ENCODE results near the gene LMAN2.

LMAN2 gene

GRCh38 chr5:177303925-177304391, 47.5 kb downstream of the LMAN2 start:
- peak; percentile 24 for DNase-seq

DNA sequence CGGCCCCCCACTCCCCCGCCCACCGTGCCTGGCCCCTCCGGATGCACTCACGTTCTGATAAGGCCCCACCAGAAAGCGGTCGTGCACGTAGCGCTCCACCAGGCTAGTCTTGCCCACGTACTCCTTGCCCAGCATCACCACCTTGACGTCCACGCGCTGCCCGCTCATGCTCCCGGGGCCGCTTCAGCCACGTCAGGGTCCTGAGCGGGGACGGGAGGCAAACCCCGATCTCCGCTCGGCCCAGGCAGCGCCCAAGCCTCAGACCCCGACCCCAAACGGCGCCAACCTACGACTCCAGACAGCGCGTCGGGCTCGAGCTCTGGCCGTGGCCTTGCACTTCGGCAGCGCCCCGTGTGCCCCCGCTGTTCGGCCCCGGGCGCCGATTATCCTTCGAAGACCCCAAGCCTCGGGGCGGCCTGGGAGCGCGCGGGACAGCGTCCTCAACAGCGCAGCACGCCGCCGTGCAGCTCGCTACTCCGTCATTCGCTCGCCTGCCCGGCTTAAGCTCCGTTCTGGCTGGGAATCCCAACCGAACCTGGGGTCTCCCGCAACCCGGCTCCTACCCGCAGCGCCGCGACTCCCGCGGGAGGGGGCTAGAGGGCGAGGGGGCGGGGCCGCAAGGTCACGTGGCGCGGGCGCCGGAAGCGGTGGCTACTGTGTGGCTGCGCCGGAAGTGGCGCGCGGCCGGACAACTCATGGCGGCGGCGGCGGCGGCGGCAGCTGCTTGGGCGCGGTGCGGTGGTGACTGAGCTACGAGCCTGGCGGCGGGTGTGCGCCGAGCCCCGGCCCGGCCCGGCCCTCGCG, 48.1 kb downstream of the LMAN2 start, which contains the start of the genes PRELID1 and RAB24:
Gene PRELID1 (plus strand): TSS at position 679 of the 804 bp plus-strand sequence. CDS start 187 bp downstream, outside the sequence.
Gene RAB24 (minus strand): TSS at position 599 of the 804 bp plus-strand sequence. CDS start 431 bp downstream, at position 168.
- DNase-seq, result peak; percentile 92

DNA sequence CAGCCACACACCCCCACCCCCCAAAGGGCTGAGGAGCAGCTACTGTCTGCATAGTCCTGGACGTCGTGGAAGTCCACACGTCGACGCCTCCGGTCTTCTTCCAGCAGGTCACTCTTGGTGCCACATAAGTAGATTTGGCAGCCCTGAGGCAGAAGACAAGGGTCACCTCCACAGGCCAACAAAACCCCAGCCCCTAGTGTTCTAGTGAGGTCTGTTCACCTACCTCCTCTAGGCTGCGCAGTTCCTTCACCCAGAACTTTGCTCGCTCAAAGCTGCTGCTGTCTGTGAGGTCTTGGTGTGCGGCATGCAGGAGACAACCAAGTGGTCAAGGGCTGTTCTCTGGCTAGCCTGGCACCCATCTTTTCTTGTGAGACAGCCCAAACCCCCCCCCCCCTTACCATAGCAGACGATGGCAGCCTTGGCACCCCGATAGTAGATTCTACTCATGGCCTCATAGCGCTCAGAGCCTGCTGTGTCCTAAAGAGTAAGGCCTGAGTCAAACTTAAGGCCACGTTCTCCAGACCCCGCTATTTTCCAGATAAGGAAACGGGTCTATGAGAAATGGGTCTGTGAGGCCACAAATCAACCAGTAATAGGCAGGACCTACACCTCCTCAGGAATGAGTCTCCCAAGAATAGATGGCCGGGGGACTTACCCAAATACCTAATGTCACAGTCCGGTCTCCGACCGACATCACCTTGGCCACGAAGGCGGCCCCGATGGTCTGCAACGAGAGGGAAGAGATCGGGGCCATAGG, 48.9 kb downstream of the LMAN2 start:
- no peak for DNase-seq

- peak; percentile 39 for DNase-seq
These were observed 49.8 kb downstream of the LMAN2 start for GRCh38 chr5:177301503-177302165.

GRCh38 chr5:177300951-177301350, 50.5 kb downstream of the LMAN2 start:
- DNase-seq, result no peak

GRCh38 chr5:177300236-177300880, 51.1 kb downstream of the LMAN2 start:
- peak; percentile 57 for DNase-seq

DNA sequence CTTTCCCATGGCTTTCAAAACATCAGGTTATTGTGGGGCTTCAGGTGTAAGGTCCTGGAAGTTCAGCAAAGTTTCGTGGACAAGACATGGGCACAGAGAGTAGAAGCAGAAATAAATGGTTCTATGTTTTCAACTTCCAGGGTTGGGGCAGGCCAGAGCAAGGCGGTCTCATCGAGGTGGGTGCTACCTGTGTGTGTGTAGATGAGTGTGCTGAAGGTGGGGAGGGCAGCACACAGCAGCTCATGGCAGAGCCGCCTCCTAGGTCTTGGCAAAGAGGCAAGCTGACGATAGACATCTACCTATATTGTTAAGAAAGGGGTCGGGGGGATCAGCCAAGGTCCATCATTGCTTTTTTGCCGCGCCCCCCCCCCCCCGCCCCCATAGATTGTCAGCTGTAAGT, 51.8 kb downstream of the LMAN2 start:
- no peak for DNase-seq

DNA sequence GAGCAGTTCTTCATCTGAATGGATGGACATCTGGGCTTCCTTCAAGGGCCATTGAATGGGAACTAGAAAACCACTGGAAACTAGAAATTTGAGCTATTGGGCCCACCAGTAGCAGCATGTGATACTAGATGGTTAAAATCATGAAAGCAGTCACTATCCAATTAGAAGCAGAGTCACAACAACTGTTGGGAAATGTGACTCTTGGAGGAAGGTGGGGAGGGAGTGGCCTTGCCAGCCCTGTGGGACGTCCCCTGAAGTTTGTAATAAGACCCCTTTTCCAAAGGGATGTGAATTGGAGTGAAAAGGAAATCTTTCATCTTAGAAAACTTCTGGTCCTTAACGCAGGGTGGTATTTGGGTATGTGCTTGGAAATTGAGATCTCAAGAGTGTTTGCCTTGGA, 53.5 kb downstream of the LMAN2 start:
- no peak for DNase-seq

DNA sequence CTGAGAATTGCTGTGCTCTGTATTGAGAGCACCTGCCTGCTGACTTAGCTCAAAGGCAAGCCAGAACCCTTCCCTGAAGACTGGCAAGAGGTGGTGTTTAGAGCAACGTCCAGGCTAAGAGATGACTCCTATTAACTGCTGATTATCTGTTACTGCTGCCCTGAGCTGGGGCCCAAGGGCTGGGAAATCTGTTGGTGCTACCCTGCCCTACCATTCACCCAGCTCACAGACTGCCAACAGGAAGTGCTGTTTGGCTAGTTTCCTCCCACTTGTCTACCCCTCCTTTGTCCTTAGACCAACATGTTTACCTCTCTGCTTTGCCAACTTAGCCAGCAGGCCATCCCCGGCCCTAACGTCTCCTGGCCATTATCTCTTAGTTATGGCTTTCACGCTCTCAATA, 54.9 kb downstream of the LMAN2 start:
- DNase-seq, result peak; percentile 27

- DNase-seq, result no peak
These were observed 55.5 kb downstream of the LMAN2 start for GRCh38 chr5:177295924-177296323.

- DNase-seq, result no peak
These were observed 56.8 kb downstream of the LMAN2 start for GRCh38 chr5:177294632-177295031.

DNA sequence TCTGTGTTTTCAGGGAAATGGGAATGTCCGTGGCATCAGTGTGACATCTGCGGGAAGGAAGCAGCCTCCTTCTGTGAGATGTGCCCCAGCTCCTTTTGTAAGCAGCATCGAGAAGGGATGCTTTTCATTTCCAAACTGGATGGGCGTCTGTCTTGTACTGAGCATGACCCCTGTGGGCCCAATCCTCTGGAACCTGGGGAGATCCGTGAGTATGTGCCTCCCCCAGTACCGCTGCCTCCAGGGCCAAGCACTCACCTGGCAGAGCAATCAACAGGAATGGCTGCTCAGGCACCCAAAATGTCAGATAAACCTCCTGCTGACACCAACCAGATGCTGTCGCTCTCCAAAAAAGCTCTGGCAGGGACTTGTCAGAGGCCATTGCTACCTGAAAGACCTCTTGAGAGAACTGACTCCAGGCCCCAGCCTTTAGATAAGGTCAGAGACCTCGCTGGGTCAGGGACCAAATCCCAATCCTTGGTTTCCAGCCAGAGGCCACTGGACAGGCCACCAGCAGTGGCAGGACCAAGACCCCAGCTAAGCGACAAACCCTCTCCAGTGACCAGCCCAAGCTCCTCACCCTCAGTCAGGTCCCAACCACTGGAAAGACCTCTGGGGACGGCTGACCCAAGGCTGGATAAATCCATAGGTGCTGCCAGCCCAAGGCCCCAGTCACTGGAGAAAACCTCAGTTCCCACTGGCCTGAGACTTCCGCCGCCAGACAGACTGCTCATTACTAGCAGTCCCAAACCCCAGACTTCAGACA, 57.5 kb downstream of the LMAN2 start:
- no peak for DNase-seq

- DNase-seq, result no peak
These were observed 59.7 kb downstream of the LMAN2 start for GRCh38 chr5:177291735-177292134.

DNA sequence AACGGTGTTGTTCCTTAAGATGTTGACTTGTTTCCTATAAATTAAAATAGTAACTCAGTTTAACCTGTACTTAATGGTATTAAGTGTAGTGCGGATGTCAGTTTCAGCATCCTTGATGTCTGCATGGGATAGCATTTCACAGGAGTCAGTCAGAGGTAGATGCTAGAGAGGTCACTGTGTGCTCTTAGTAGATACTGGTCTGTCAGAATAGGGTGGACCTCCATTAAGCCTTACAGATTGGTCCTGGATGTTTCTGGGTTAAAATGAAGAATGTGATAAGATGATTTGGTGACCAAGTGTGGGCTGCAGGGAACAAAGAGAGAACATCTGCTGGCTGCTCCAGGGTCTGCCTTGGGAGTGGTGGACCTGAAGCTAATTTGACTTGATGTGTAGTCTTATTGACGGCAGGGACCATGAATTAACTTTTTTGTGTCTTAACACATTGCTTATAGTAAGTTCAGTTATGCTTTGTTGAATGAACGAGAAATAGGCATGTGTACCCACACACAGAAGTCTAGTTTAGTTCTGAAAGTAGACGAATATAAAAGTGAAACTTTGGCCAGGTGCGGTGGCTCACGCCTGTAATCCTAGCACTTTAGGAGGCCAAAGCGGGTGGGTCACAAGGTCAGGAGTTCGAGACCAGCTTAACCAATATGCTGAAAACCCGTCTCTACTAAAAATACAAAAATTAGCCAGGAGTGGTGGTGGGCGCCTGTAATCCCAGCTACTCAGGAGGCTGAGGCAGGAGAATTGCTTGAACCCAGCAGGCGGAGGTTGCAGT, 60.5 kb downstream of the LMAN2 start:
- no peak for DNase-seq

GRCh38 chr5:177288191-177288590, 63.3 kb downstream of the LMAN2 start:
- DNase-seq, result no peak

Measured in CD4-positive, alpha-beta T cell treated with Interleukin-6 for 4 hours (primary cell).